Activated naive CD4-positive, alpha-beta T cell (primary cell): ENCODE measurements around the gene IZUMO2.

Source experiments
- DNase-seq, 4 experiments: peaks; one replicate each; lab custom pipeline; 2025; lab: John Stamatoyannopoulos, UW

Gene IZUMO2

DNA sequence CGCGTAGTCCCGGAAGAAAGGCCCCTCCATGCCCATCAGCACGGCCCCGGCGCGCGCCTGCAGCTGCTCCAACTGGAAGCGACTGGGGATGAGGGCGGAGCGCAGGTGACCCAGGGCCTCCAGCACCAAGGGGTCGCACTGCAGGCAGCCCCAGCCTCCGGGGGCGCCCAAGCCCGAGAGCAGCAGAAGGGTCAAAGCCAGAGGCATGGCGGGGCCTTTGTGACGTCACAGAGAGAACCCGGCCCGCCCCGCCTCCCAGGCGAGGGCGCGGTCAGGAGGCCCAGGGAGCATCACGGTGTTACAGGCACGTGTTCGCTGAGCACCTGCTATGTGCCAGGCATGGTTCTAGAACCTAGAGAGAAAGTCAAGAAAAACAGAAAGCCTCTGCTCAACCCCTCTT is at the start of gene IZUMO2:
Gene IZUMO2, minus strand, starts transcription at position 294 of the 400 bp plus-strand sequence. Its CDS starts 87 bp downstream, at position 207.
- no peak for DNase-seq

DNA sequence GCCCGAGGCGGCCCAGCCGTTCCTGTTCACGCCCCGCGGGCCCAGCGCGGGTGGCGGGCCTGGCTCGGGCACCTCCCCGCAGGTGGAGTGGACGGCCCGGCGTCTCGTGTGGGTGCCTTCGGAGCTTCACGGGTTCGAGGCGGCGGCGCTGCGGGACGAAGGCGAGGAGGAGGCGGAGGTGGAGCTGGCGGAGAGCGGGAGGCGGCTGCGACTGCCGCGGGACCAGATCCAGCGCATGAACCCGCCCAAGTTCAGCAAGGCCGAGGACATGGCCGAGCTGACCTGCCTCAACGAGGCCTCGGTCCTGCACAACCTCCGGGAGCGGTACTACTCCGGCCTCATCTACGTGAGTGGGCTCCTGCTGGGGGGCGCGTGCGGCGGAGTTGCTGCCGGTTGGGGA is 47.3 kb upstream of the IZUMO2 start:
- DNase-seq, result no peak

DNA sequence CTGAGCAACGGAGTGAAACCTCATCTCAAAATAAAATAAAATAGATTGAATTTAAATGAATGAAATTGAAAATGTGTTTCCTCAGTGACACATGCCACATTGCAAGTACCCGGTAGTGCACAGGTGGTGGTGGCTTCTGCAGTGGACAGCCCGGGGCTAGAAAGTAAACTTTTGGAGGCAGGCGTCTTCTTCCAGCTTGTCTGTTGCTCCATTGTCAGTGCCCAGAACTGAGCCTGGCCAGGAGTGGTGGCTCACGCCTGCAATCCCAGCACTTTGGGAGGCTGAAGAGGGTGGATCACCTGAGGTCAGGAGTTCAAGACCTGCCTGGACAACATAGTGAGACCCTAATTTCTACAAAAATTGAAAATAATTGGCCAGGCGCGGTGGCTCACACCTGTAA is 46.0 kb upstream of the IZUMO2 start:
- DNase-seq, result no peak

DNA sequence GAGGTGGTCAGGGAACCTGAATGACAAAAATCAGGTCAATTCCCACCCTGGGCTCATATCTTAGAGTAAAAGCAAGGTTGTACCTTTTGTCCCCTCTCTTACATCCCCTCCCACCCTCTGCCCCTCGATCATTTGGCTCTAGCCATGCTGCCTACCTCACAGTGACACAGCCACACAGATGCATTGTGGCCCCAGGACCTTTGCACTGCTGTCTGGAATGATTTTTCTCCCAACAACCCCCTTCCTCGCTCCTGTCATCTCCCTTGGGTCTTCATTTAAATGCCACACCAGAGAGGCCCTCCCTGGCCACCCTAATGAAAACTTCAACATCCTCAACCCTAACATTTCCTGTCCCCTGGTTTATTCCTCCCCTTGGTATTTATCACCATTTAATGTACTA is 44.6 kb upstream of the IZUMO2 start:
- no peak for DNase-seq

DNA sequence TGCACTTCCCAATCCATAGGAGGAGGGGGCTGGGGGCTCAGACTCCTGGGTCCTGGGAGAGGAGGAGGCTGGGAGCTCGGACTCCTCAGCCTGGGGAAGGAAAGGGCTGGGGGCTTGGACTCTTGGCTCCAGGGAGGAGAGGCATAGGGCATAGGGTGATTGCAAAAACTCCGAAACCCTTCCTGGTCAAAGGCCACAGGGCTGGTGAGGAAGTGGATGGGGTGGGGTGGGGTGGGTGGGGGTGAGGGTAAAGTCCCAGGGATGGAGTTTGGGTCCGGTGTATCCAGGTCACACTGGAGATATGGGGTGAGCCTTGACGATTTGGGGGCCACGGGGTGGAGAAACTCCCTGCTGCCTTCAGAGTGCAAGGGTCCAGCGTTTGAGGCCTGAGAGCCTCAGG is 43.1 kb upstream of the IZUMO2 start:
- DNase-seq, result no peak

DNA sequence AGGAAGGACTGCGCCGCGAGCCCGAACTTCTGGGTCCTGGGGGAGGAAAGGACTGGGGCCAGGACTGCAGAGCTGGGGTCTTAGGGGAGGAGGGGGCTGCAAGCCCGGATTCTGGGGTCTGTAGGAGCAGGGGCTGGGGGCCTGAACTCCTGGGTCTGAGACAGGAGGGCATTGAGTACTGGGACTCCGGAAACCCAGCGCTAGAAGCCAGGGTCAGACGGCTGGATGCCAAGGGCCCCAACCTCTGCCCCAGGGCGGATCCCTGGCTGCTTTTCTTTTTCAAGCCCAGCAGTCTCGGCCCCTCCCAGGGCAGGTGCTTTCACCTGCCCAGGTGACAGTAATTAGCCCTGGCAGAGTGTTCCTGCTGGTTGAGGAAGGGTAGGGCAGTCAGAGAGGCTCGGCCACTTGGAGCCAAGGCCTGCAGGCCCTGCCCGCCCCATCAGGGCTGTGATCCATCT is 42.6 kb upstream of the IZUMO2 start:
- no peak for DNase-seq

DNA sequence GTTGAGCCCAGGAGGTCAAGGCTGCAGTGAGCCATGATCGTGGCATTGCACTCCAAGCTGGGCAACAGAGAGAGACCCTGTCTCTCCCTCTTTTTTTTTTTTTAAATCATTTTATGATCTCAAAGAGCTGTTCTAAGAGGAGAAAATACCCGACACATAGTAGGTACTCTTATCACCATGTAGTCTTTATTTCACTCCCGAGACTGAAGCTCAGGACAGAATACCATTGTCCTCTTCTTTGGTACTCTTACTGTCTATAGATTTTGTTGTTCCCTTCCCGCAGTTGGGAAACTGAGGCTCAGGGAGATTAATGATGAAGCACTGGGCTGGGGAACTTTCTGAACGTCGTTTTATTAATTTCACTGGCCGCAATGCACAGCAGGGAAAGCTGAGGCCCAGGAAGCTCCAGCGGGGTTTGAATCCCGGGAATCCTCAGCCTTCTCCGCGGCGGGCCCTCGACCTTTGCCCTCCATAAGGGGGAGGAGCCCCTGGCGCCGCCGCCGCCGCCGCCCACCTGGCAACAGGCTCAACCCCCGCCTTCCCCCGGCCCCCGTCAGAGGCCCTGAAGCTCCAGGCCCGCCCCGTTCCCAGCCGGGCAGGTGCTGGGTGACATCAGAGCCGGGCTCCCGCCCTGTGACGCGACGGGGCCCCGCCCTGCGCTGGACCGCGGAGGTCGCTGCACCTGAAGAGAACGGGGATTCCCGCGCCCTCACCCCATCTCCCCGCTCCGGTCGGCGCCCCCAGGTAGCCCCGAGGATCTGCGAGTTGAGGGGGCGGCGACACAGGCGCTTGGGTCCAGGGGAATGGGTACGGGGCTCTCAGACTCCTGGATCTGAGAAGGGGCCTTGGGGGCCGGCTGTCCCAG is 42.0 kb upstream of the IZUMO2 start:
- DNase-seq, result no peak

DNA sequence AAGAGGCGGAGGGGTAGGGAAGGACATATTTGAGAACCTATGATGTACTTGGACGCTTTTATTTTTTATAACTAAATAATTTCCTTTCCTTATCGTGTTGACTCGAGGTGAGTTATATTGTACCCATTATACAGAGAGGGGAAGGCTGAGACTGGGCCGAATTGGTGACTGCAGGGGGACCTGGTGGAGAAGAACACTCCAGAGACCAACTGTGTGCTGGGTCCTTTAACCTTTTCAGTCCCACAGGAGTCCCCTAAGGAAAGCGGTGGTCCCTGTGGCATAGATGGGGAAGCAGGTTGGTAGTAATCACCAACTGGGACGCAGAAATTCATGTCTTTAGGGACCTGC is 41.0 kb upstream of the IZUMO2 start:
- DNase-seq, result no peak

DNA sequence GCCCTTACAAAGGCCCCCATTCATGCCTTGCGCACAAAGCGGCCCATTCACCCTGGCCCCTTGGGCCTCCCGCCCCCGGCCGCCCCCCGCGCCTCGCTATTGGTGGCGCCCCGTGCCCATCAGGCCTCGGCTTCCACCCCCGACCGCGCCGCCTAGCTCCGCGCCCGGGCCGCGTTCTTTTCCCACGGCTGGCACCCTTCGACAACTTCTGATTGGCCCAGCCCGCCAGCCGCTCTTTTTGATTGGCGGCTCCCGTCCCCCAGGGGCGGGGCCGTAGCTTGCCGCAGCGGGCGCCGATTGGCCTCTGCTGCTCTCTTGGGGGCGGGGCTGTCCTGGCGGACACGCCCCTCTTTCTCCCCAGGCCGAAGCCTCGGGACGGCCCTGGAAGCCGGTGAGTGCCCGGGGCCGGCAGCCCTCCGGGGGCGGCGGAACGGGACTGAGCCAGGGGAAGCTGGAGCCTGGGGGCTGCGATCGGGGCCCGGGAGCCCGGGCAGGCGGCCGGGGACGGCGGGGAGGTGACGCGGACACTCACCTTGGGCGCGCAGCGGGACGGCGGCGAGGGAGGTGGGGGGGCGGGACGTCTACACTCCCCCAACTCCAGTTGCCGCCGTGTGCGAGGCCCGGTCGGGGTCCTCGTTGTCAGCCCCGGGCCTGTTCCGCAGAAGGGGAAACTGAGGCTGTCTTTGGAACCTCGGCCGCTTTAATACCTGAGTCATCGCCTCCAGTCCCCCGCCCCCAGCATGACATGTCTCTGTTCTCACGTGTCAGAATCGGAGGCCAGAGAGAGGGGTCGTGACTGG is 40.4 kb upstream of the IZUMO2 start, which contains the start of gene MYH14:
Gene MYH14, plus strand, starts transcription at position 342 of the 800 bp plus-strand sequence. CDS start 6,744 bp downstream, outside the sequence.
- DNase-seq, result no peak

DNA sequence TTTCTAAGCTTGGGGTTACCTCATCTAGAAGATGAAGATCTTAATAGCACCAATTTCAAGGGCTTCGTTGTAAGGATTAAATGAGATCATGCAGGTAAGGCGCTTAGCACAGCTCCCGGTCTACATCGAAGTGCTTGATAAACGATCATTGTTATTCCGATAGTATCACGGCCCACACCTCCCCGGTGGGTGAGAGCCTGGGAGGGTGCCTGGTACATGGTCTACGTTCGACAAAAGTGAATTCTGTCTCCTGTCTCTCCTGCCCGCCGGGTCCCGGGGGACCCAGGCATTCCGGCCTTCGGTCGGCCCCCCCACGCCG is 39.8 kb upstream of the IZUMO2 start:
- DNase-seq, result no peak

DNA sequence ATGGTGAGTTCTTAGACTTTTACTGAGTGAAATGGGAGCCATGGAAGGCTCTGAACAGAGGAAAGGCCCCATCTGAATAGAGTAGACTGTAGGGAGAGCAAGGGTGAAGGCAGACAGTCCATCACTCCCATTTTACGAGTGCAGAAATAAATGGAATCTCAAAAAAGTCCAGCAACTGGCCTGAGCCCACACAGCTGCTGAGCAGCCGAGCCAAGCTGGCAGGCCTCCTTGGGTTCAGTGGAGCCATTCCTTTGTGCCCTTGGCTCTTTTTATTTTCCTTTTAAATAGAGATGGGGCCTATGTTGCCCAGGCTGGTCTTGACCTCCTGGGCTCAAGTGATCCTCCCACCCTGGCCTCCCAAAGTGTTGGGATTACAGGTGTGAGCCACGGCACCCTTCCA is 39.3 kb upstream of the IZUMO2 start:
- no peak for DNase-seq

DNA sequence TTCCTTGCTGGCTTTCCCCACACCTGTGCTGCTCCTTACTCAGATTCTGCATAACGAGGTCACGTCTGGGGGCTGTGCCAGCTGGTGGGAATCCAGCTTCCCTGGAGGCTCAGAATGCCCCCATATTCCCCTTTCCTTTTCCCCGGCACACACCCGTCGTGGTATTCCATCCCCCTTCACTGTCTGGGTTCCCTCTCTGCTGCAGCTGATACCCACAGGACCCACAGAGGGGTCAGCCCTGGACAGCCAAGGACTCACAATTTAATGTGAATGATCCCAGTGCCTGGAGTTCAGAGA is 36.1 kb upstream of the IZUMO2 start:
- no peak for DNase-seq

DNA sequence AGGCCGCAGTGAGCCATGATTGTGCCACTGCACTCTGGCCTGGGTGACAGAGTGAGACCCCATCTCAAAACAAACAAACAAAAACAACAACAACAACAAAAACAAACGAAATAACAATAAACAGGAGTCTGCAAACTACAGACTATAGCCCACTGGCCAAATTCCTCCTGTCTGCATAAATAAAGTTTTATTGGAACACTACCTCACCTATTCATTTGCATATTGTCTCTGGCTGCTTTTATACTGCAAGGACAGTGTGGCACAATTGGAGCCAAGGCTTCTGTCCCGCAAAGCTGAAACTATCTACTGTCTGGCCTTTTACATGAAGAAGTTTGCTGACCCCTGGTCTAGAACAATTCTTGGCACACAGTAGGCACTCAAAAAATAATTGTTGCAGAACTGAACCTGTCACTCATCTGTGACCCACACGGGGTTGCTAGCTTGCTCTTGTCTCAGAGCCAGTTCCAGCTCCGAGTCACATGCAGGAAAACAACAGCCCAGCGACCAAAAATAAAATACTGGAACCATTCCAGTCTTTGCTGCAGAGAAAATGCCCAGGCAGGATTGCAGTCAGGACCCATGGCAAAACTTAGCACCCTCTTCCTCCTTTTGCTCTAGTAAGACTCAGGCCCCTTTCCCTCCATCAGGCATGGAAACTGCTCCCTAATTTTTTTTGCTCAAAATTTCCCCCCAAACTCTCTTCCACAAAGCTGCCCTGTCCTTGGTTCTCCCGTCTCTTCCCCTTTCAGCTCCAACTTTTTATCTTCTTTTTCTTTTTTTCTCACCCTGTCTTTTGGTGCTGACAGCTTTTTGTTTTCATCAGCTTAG is 35.6 kb upstream of the IZUMO2 start:
- DNase-seq, result no peak

DNA sequence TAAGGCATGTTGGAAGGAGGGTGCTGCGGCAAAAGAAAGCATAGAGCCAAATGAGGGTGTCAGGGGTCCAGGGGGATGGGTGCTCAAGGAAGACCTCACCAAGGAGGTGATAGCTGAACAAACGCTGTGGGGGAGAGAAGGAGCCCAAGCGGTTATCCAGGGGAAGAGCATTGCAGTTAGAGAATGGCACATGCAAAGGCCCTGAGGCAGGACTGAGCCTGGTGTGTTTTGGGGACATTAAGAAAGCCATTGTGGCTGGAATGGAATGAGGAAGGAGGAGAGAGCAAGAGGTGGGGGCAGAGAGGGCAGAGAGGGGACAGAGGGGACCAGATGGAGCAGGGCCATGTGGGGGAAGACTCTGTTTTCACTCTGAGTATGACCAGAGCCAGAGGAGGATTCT is 34.3 kb upstream of the IZUMO2 start:
- no peak for DNase-seq

DNA sequence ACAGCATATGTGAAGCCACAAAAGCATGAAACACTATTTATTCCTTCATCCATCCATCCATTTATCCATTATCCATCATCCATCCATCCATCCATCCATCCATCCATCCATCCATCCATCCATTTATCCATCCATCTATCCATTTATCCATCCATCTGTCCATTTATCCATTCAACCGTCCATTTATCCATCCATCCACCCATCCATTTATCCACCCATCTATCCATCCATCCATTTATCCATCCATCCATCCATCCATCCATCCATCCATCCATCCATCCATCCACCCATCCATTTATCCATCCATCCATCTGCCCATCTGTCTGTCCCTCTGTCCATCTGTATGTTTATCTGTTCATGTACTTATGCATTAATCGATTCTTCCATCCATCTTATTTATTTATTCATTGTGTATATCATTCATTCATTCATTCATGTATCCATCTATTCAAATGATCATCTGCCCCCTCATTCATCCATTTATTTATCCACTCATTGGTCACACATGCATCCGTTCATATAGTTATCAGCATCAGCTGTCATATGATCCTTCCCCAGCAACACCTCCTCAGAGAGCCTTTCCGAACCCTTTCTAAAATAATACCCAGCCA is 33.3 kb upstream of the IZUMO2 start:
- no peak for DNase-seq

DNA sequence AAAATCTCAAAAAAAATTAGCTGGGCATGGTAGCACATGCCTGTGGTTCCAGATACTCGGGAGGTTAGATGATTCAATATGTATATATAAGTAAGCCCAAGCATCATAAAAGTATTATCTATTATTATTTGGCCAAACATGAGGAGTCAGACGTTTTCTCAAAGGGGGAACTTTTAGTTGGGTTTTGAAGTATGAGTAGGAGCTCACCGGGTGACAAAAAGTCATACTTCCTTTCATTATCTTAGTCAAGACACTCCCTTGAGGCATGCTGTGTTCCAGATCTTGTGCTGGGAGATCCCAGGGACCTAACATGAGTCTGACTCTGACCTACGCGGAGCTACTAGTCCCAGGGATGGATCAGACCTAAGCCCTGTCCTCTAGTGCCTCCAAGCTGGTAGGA is 32.1 kb upstream of the IZUMO2 start:
- DNase-seq, result no peak

DNA sequence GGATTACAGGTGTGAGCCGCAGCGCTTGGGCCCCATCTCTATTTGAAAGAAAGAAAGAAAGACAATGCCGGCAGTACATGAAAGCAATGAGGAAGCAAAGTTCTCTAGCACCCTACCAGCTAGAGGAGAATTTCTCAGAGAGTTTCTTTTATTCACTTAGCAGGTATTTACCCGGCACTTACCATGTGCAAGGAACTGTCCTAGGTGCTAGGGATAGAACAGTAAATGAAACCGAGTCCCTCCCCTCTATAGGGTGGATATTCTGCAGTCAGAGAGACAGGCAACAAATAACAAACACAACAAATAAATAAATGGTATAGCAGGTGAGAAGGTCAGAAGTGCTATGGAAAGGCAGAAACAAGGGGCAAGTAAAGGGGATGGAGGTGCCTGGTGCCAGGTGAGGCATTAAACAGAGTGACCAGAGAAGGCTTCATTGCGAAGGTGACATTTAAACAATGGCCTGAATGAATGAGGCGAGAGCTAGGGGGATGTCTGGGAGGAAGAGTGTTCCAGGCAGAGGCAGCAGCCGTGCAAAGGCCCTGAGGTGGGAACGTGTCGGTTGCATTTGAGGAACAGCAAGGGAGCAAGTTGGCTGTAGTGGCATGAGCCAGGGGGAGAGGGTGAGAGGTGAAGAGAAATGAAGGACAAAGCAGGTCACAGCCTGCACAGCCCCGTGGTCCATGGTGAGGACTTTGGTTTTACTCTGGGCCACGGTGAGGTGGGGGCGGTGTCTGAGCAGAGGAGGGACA is 29.6 kb upstream of the IZUMO2 start:
- DNase-seq, result no peak

DNA sequence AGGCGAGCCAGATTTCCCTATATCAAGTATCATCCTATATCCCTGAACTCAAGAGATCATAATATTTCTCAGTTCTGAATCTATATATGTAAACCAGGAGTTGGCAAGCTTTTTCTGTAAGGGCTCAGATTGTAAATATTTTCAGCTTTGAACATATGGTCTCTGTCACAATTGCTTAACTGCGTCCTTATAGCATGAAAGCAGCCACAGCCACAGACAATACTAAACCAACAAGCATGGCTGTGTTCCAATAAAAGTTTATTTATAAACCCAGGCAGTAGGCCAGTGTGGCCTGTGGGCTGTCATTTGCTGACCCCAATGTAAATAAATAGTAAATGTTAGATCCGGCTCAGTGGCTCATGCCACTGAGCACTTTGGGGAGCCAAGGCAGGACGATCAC is 28.1 kb upstream of the IZUMO2 start:
- DNase-seq, result no peak

DNA sequence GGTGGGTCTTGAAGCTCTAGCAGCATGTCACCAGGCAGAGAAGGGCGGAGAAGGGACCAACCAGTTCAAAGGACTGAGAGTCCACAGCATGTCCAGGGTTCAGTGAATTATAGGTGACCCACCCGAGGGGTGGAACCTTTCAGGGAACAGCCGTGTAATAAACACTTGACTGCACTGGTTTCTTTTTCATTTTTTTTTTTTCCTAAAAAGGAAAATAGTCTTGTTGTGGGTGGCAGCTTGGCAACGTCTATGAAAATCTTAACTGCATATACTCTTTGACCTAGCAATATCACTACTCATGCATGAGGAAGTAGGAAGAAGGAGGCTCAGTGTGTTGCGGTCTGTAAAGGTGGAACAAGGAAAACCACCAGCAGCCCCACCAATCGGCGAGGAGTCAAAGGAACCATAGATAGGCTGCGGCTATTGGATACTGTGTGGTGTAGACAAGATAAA is 27.4 kb upstream of the IZUMO2 start:
- no peak for DNase-seq

DNA sequence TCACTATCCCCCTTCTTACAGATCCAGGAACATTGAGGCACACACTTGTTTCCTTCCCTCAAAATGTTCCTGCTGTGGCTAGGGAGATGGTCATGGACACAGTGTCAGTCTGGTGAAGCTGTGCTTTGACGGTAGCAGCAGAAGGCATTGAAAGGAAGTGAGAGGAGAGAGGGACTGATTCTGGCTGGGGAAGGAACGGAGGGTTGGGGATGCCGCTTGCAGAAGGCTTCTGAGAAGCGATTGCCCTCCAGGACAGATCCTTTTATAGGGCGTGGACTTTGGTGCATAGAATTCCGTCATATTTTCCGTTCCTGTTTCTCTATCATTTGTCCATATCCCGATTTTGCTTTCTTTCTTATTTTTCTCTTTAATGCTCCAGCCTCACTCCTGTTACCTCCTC is 26.2 kb upstream of the IZUMO2 start:
- no peak for DNase-seq

DNA sequence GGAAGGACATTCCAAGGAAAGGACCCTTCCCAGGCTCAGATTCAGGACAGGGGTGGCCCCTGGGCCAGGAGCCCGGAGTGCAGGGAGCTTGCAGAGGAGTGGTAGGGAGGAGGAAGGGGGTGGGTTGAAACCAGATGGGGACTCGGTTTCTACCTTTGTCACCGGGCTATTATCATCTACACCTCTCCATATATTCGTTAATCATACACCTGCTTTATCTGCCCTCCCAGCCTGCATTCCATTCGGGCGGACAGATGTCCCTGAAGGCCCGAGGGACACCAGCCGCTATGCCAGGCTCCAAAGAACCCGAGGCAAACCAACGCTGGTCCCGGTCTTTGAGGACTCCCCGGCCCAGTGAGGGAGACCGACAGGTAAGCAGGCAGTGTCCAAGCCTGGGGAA is 24.9 kb upstream of the IZUMO2 start:
- DNase-seq, result no peak
